GM12878 (cell line): ENCODE data around the gene GLB1L2. TPM values are rescaled to one million over a fixed set of nuclear protein-coding genes. Genes with fewer than 3 reads are reported as not detected.

Experiments
- ATAC-seq: fragments of 200-7000 bp; cut with Tn5 transposase; 3 replicates; pipeline ENCODE4 v1.9.1; 2020; ENCODE audit warnings: mild to moderate bottlenecking, moderate library complexity
- BruUV-seq: library from RNA; stranded (reverse); fragments of 400-500 nt; replicated peaks from 2 replicates; lab custom pipeline; 2021; lab: Mats Ljungman, UMichigan
- CTCF ChIA-PET: fragments of 300-600 bp; sonication (Branson Sonifier 250); formaldehyde crosslinking; extraction: SDS; loops from one replicate; lab custom pipeline; 2021; ENCODE audit warnings: inconsistent platforms; lab: Yijun Ruan, JAX
- POLR2A ChIA-PET: fragments of 350-600 bp; formaldehyde crosslinking; extraction: SDS; loops from one replicate; lab custom pipeline; 2021; ENCODE audit warnings: inconsistent platforms; lab: Charles Lee
- RAD21 ChIA-PET: fragments of 300-600 bp; sonication (Branson Sonifier 250); formaldehyde crosslinking; loops from one replicate; lab custom pipeline; 2023; ENCODE audit warnings: antibody characterized with exemption; ENCODE audit not compliant: unreplicated experiment; lab: Charles Lee
- SMC1A ChIA-PET: fragments of 300-600 bp; sonication (Branson Sonifier 250); formaldehyde crosslinking; loops from one replicate; lab custom pipeline; 2023; ENCODE audit not compliant: unreplicated experiment, uncharacterized antibody; lab: Charles Lee
- DNase-seq: peaks from one replicate; pipeline ENCODE4 v3.0.0-alpha.2; 2011; ENCODE audit warnings: low read depth, low spot score
- FAIRE-seq: peaks from 3 replicates; lab custom pipeline; 2011; peaks lifted over from hg19 to GRCh38; lab: Jason Lieb, UNC
- H2AFZ ChIP-seq: 2 replicates; pipeline ENCODE4 v1.6.0; 2011; ENCODE audit warnings: low read depth, low read length, control low read depth; ENCODE audit not compliant: control insufficient read depth
- H3K27ac ChIP-seq: 2 replicates; pipeline ENCODE4 v1.5.1; 2011; ENCODE audit warnings: control low read depth; ENCODE audit not compliant: control insufficient read depth, insufficient read depth
- H3K27me3 ChIP-seq, 2 experiments: replicated peaks in 1 of 2; 2 replicates each; pipeline versions ENCODE4 v1.6.0 to v1.6.1; 2011; ENCODE audit warnings: low read length in 1 of 2; ENCODE audit not compliant: control insufficient read depth in 2 of 2, insufficient read depth in 2 of 2
- H3K36me3 ChIP-seq, 2 experiments: 2 replicates each; pipeline ENCODE4 v1.5.1; 2011; ENCODE audit warnings: low read length in 1 of 2; ENCODE audit not compliant: control insufficient read depth in 2 of 2, insufficient read depth in 2 of 2
- H3K4me1 ChIP-seq: 2 replicates; pipeline ENCODE4 v1.6.1; 2011; ENCODE audit warnings: mild to moderate bottlenecking, low read length, moderate library complexity, mixed read lengths; ENCODE audit not compliant: control insufficient read depth, insufficient read depth
- H3K4me2 ChIP-seq: 2 replicates; pipeline ENCODE4 v1.6.0; 2011; ENCODE audit warnings: control low read depth; ENCODE audit not compliant: control insufficient read depth, insufficient read depth
- H3K4me3 ChIP-seq: fragments of 200-600 bp; sonication (generic); 2 replicates; pipeline ENCODE4 v1.5.1; 2016
- H3K79me2 ChIP-seq: 2 replicates; pipeline ENCODE4 v1.6.0; 2011; ENCODE audit warnings: low read length; ENCODE audit not compliant: control insufficient read depth, insufficient read depth
- H3K9ac ChIP-seq: 2 replicates; pipeline ENCODE4 v1.8.0; 2011; ENCODE audit warnings: low read length, control low read depth, mixed read lengths; ENCODE audit not compliant: control insufficient read depth, insufficient read depth
- H3K9me3 ChIP-seq: replicated peaks from 3 replicates; pipeline ENCODE4 v1.5.1; 2011; ENCODE audit warnings: mild to moderate bottlenecking, low read length; ENCODE audit not compliant: control insufficient read depth, insufficient read depth
- H4K20me1 ChIP-seq: 2 replicates; pipeline ENCODE4 v1.6.0; 2011; ENCODE audit not compliant: control insufficient read depth, insufficient read depth
- CBX3 ChIP-seq: fragments of 200-600 bp; sonication (generic); IDR thresholded peaks from 2 replicates; pipeline ENCODE4 v1.6.1; 2016; ENCODE audit warnings: low read depth, borderline replicate concordance
- CEBPZ ChIP-seq: fragments of 150-350 bp; IDR thresholded peaks from 2 replicates; pipeline ENCODE4 v1.6.1; 2016; ENCODE audit warnings: low read depth, low read length
- CHD2 ChIP-seq: IDR thresholded peaks from 2 replicates; pipeline ENCODE4 v1.6.1; 2011; ENCODE audit warnings: low read depth, low read length, improper control_type of control experiment, borderline replicate concordance
- KDM1A ChIP-seq: fragments of 200-600 bp; sonication (generic); IDR thresholded peaks from 2 replicates; pipeline ENCODE4 v1.6.1; 2016; ENCODE audit warnings: borderline replicate concordance
- MEF2A ChIP-seq: IDR thresholded peaks from 2 replicates; pipeline ENCODE4 v1.6.1; 2011; ENCODE audit warnings: low read depth, mild to moderate bottlenecking, low read length, moderate library complexity; ENCODE audit not compliant: insufficient read depth
- PAX8 ChIP-seq: fragments of 450-650 bp; IDR thresholded peaks from 2 replicates; pipeline ENCODE4 v1.6.1; 2017; ENCODE audit warnings: mild to moderate bottlenecking, moderate library complexity
- SPI1 ChIP-seq: IDR thresholded peaks from 2 replicates; pipeline ENCODE4 v1.6.1; 2011; ENCODE audit warnings: low read depth, mild to moderate bottlenecking, low read length, moderate library complexity, borderline replicate concordance; ENCODE audit not compliant: insufficient read depth
- SRF ChIP-seq, 2 experiments: IDR thresholded peaks; 2 replicates each; pipeline ENCODE4 v1.6.1; 2011; ENCODE audit warnings: low read depth in 2 of 2, low read length in 2 of 2, mild to moderate bottlenecking in 1 of 2, moderate library complexity in 1 of 2
- WRNIP1 ChIP-seq: IDR thresholded peaks from 2 replicates; pipeline ENCODE4 v1.6.1; 2011; ENCODE audit warnings: low read depth, low read length, improper control_type of control experiment, borderline replicate concordance
- YY1 ChIP-seq: IDR thresholded peaks from 2 replicates; pipeline ENCODE4 v1.6.1; 2011; ENCODE audit warnings: low read depth, mild to moderate bottlenecking, low read length
- WGBS: methylation state at CpG from one replicate; pipeline ENCODE4 v1.1.6; 2016; ENCODE audit warnings: low lambda C conversion rate; ENCODE audit not compliant: insufficient replicate concordance, insufficient coverage; ENCODE audit errors: missing lambda C conversion rate; 5-methylcytosine and 5-hydroxymethylcytosine counted together
- in situ Hi-C: fragments of 300-500 bp; cut with MboI; formaldehyde crosslinking; loops from 9 replicates; pipeline ENCODE4 v1.14.3; 2018; ENCODE audit warnings: mixed read lengths
- intact Hi-C: fragments of 100-400 bp; cut with micrococcal nuclease; formaldehyde crosslinking; loops from one replicate; pipeline ENCODE4 v1.14.2; 2022; ENCODE audit not compliant: unreplicated experiment
- polyA plus RNA-seq, 11 experiments: library from polyadenylated mRNA; depleted of rRNA in 4 of 11; unstranded in 6 of 11; stranded (reverse) in 5 of 11; fragments of >200 nt; fragmentation: Nextera tagmentation in 4 of 11; fragmentation: Illumina TruSeq in 1 of 11; extraction: Ambion mirVana in 4 of 11; extraction: Trizol in 1 of 11; gene quantifications; 1 replicate in 1 of 11; 2 replicates in 10 of 11; pipeline versions ENCODE4 v1.2.1 to v1.2.3, GENCODE V29; 2011 to 2016; ENCODE audit warnings: inconsistent platforms in 2 of 11, missing spikeins in 2 of 11, low read depth in 1 of 11
- total RNA-seq, 4 experiments: library from RNA; depleted of rRNA in 3 of 4; stranded (reverse); fragments of >200 nt in 3 of 4; fragmentation: Illumina TruSeq in 1 of 4; extraction: Trizol in 1 of 4; gene quantifications; 2 replicates each; pipeline versions ENCODE4 v1.2.1 to v1.2.3, GENCODE V29; 2013 to 2021
- TF ChIP-seq, protein P1 (sequence below): fragments of 450-650 bp; IDR thresholded peaks from 2 replicates; pipeline ENCODE4 v1.6.1; 2016; ENCODE audit warnings: mild to moderate bottlenecking

Gene GLB1L2
- total and polyA plus RNA-seq, 10 of the 15 experiments (the other 5 are each of a cell fraction or from before 2014, with no cell fraction given), result 0.04 to 0.85 (median 0.49) TPM

GRCh38 chr11:134346101-134346975 is 14.6 kb downstream of the GLB1L2 start:
- H2AFZ ChIP-seq, result no peak overlapping the region
- in situ Hi-C loops, result no loop called here
- TF ChIP-seq CBX3 (no peak), YY1 (no peak), SRF (IDR thresholded peaks at IDR 0.05; ENCODE audit: low read depth in 2 of 2, low read length in 2 of 2) (no peak), WRNIP1 (no peak)
- TF ChIP-seq, all 136 proteins: peak for 0
- no peaks in the 10 kb centered on the region for H3K9me3 ChIP-seq
- H3K36me3 ChIP-seq, result no peaks in the 10 kb centered on the region
- WGBS, result 48% methylated on average over 19 of the region's 22 CpGs
- H3K9ac ChIP-seq, result no peak overlapping the region
- intact Hi-C loops, result no loop called here
- no peak overlapping the region for H3K4me2 ChIP-seq
- DNase-seq (no peak), ATAC-seq (no peak), FAIRE-seq (no peak)
- ChIA-PET CTCF (no interaction called here), POLR2A (interaction anchor here (0.5 kb wide), 1 partner anchor 23 kb away, joined by 3 read pairs; no protein-coding TSS in a partner anchor), RAD21 (no interaction called here), SMC1A (no interaction called here)
- no peaks in the 10 kb centered on the region; a peak in 2 of 4 replicates for H3K27me3 ChIP-seq
- no TSS peak for BruUV-seq
- H3K79me2 ChIP-seq, result no peaks in the 10 kb centered on the region
- peaks cover 16% of the 10 kb centered on the region for H3K4me1 ChIP-seq
- H4K20me1 ChIP-seq, result no peaks in the 10 kb centered on the region; the same call in 1 of the 2 replicates
- H3K4me3 ChIP-seq, result no peak overlapping the region
- H3K27ac ChIP-seq, result no peak overlapping the region

DNA sequence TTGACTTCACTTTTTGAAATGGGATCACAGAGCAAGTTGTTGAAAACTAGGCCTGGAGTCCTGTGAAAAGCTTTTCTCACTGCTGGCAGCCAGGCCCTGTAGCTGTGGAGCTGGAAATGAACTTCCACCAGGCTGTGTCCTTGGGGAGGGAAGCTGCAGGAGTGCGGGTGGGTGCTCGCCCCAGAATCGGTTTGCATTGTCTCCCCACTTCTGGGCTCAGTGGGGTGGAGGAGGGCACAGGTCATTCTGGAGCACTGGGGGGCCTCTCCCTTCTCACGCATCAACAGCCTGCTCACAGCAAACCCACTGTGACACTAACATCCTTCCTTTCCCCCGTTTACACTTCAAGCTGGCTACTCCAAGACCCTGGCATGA is 15.2 kb downstream of the GLB1L2 start:
- ChIA-PET SMC1A (no interaction called here), POLR2A (interaction anchor here (0.5 kb wide), 1 partner anchor 23 kb away, joined by 3 read pairs; no protein-coding TSS in a partner anchor), CTCF (no interaction called here), RAD21 (no interaction called here)
- Histone ChIP-seq H3K27ac (no peak overlapping the region), H3K9ac (no peak overlapping the region), H4K20me1 (no peaks in the 10 kb centered on the region; the same call in 1 of the 2 replicates), H3K27me3 (no peaks in the 10 kb centered on the region; a peak in 2 of 4 replicates), H2AFZ (no peak overlapping the region), H3K4me3 (no peak overlapping the region), H3K79me2 (no peaks in the 10 kb centered on the region), H3K4me2 (no peak overlapping the region), H3K36me3 (no peaks in the 10 kb centered on the region), H3K9me3 (no peaks in the 10 kb centered on the region), H3K4me1 (peaks cover 16% of the 10 kb centered on the region)
- in situ Hi-C loops, result no loop called here
- no peak for TF ChIP-seq PAX8
- TF ChIP-seq MEF2A, result no peak
- TF ChIP-seq SPI1, result no peak
- TF ChIP-seq CHD2, result no peak
- TF ChIP-seq, protein P1, sequence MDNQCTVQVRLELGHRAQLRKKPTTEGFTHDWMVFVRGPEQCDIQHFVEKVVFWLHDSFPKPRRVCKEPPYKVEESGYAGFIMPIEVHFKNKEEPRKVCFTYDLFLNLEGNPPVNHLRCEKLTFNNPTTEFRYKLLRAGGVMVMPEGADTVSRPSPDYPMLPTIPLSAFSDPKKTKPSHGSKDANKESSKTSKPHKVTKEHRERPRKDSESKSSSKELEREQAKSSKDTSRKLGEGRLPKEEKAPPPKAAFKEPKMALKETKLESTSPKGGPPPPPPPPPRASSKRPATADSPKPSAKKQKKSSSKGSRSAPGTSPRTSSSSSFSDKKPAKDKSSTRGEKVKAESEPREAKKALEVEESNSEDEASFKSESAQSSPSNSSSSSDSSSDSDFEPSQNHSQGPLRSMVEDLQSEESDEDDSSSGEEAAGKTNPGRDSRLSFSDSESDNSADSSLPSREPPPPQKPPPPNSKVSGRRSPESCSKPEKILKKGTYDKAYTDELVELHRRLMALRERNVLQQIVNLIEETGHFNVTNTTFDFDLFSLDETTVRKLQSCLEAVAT, result no peak
- TF ChIP-seq KDM1A, result no peak
- no peak for TF ChIP-seq CEBPZ
- DNase-seq (no peak), FAIRE-seq (no peak), ATAC-seq (no peak)
- intact Hi-C loops, result no loop called here
- no TSS peak for BruUV-seq
- 69% methylated on average over 5 of the region's 5 CpGs for WGBS
